ENCODE results near the gene ALKBH8.
"Not testable (repeated sequence)": the region's sequence is repeated elsewhere in the genome, so short reads cannot be mapped to it uniquely, and the experiment has no call there.

The ALKBH8 gene

DNA sequence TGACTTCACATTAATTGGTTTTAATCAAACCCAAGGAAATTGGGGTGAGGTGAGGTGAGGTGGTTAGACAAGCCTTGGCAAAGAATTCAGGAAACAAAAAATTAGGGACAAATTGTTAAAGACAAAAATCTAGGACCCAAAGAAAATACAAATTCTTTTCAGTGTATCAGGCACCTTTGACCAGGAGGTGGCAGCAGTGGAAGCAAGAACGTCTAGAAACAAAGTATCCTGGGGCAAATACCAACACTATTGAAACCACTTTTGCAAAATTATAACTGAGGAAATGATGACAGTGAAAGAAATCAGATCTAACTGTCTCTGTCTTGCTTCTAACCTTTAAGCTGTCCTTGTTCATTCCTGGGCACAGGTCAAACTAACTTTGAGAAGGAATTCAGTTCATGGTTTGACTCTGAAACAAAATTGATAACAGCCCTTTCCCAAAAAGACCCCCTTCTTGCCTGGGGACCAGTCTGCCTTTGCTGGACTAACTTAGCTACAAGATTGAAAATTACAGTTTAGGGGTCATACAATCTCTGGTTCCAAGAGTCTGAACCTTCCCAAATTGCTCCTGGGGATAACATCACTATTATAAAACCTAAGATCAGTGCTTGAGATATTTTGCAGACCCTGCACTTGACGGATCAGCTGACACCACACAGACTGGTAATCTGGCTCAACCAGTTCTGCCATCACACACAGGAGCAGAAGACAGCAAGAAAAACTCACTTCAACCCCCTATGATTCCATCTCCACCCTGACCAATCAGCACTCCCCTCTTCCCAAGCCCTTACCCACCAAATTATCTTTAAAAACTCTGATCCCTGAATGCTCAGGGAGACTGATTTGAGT lies 11.2 kb upstream of the ALKBH8 start:
- DNase-seq (ENCODE audit: low read depth in 2 of 2), result peak in 1 of 2 donors; percentile 19

DNA sequence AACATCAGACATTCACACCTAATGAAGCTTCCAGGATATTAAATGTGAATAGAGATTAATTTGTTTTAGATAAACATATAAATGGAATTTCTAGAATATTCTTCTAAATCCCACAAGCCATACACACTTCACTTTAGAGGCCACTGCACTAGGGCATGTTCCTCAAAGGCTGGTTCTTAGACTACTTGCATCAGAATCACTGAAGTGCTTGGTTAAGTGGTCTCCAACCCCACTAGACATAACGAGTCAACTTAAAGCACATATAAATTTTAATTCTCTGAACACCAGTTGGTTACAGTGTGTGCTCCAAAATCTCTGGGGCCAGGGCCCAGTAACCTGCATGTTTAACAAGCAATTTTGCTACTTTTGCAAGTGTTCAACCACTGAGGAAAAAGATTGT lies 7.9 kb upstream of the ALKBH8 start:
- DNase-seq (ENCODE audit: low read depth in 2 of 2), result no peak

DNA sequence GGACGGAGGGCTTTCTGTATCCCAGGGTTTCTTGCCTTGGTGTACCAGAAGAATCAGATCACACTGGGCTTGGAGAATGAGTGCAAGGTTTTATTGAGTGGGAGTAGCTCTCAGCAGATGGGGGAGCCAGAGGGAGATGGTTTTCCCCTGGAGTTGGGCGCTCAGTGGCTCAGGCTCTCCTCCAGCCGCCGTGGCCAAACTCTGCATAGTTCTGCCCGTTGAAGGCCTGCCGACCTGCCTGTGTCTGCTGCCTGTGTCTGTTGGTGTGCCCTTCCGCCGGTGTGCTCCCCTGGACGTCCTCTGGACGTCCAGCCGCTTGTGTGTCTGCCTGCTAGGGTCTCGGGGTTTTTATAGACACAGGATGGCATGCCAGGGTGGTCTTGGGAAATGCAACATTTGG lies 4.5 kb upstream of the ALKBH8 start:
- DNase-seq (ENCODE audit: low read depth in 2 of 2), result no peak

DNA sequence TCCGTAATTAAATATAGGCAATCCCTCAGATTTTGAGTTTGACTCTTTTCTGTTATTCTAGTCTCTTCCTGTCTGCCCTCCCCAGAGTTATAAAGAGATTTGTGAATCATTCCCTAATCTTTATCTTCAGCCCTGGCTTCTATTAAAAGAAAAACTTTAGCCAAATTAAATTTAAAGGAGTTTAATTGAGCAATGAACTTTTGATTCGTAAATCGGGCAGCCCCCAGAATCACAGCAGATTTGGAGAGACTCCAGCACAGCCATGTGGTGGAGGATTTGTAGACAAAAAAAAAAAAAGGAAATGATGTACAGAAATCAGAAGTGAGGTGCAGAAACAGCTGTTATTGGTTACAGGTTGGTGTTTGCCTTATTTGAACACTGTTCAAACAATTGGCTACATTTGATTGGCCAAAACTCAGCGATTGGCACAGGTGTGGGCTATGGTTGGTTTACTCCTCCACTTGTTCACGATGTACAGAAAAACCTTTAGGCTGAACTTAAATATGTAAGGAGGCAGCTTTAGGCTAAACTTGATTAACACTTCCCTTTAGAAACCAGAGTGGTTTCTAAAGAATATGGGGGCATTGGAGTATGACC lies 2.3 kb upstream of the ALKBH8 start:
- DNase-seq (ENCODE audit: low read depth in 2 of 2), result no peak

DNA sequence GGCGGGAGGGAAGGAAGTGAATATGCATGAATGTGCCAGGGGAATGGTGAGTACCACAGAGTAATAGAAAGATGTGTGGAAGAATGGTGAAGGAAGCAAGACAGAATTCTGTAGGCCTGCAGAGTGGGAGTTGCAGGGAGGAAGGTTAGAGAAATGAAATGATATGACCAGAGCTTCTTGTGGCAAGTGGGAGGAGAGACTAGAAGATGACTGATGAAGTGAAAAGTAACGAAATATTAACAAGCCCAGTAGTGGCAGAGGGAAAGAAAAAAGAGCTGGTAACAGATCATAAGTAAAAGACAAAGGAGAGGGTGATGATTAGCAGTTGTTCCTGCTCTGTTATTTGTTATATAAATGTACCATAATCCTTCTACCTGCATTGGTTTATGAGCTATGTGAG lies 1.0 kb upstream of the ALKBH8 start:
- DNase-seq (ENCODE audit: low read depth in 2 of 2), result no peak

DNA sequence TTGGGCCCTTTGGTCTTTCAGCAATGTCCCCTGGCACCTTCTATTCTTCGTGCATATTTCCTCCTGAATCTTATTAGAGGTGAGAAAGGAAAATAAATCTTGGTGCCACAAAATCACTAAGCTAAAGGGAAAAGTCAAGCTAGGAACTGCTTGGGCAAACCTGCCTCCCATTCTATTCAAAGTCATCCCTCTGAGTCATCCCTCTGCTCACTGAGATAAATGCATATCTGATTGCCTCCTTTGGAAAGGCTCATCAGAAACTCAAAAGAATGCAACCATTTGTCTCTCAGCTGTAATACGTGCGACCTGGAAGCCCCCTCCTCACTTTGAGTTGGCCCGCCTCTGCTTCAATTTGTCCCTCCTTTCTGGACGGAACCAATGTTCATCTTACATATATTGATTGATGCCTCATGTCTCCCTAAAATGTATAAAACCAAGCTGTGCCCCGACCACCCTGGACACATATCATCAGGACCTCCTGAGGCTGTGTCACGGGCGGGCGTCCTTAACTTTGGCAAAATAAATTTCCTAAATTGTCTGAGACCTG lies 493 bp upstream of the ALKBH8 start:
- DNase-seq (ENCODE audit: low read depth in 2 of 2), result not testable (repeated sequence)

DNA sequence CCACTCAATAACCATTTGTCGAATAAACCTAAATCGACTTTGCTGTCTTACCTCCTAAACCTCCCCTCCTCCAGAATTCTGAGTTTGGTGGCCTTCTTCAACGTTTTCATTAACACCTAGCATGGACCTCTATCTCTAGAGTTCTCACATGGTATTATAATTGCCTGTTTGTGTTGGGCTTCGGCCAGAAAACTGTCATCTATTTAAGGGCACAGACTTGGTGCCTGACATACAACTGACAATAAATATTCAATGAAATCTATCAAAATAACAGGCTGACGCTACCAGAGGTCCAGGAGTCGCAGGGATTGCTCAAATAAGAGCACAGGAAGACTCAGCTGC lies 687 bp downstream of the ALKBH8 start:
- no peak for DNase-seq (ENCODE audit: low read depth in 2 of 2)

DNA sequence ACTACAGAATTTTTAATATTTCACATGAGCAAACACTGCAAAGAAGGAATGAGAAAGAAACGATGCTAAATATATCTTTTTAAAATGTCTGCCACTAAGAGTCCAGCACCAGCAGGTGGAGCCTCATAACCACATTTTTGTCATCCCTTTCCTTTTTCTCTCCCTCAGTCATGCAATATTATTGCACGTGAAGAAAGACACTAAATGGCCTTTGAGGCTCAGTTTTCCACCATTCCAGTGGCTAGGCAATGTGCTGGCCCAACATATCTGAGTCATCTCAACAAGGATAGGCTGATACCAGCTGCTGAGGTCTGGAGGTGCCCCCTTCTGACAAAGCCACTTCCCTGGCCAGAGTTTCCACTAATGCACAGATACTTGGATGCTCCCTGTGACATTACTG lies 1.8 kb downstream of the ALKBH8 start:
- peak in 1 of 2 donors; percentile 9 for DNase-seq (ENCODE audit: low read depth in 2 of 2)

DNA sequence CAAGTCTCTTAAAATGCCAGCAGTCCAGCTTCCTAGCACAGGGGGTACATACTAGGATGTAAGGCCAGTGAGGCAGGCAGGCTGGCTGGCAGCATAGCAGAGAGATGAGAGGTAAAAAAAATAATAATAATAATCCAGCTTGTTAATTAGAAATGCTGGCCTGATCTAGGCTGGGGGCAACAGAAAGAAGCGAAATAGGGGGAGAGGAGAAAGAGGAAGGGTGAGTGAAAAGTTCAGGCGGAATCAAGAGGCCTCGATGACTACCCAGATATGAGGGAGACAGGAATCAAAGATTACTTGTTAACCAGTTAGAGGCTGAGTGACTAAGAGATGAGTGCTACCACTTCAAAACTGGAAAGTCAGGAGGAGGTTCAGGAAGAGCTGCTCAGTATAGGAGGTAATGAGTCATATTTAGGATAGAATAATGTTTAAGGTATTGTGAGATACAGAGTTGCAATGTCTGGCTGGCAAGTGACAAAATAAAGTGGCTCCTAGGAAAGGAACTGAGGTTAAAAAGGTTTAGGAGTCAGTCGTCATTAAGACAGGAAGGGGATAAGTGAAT lies 2.8 kb downstream of the ALKBH8 start:
- no peak for DNase-seq (ENCODE audit: low read depth in 2 of 2)

DNA sequence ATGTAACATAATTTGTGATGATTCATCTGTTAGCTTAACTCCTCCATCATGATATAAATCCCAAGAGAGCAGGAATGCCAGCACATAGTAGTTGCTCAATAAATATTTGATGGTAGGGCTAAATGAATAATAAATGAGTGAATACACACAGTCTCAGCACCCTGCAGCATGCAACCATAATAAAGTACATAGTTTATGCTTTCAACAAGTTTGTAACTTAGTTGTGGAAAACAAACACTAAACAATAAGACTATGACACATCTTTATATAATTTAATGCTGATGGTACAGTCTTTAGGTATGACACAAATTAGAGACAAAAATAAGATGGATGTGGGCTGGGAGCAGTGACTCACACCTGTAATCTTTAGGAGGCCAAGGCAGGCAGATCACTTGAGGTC lies 3.8 kb downstream of the ALKBH8 start:
- no peak for DNase-seq (ENCODE audit: low read depth in 2 of 2)

DNA sequence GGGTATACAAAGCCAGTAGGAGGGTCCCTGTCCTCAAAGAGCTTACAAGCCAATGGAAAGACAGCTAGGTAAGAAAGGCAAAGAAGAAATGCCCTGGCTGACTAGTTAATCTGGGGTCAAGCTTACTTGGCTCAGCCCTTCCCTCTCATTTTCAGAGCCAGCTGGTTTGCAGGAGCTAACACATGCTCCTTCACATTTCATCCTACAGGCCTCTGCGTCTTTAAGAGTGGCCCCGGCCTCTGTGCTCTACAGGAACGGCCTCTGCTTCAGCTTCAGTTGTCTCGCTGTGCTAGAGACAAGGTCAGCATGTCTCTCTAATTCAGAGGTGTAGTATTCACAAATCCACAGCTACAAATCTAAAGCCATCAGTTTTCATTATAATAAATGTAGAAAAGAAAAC lies 15.2 kb downstream of the ALKBH8 start:
- no peak for DNase-seq (ENCODE audit: low read depth in 2 of 2)

DNA sequence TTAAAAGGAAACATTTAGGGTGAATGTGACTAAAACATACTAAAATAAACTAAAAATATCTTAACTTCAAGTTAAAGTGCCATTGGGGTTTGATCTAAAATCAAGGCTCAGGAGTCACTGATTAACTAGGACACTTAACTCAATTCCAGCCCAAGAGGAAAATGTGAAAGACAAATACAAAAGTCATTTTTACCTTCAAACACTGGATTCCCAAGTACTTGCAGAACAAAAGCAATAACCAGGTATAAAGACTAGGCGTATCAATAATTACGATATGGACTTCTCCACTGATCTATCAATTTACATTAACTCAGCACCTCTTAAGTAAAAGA lies 15.6 kb downstream of the ALKBH8 start:
- DNase-seq (ENCODE audit: low read depth in 2 of 2), result no peak

DNA sequence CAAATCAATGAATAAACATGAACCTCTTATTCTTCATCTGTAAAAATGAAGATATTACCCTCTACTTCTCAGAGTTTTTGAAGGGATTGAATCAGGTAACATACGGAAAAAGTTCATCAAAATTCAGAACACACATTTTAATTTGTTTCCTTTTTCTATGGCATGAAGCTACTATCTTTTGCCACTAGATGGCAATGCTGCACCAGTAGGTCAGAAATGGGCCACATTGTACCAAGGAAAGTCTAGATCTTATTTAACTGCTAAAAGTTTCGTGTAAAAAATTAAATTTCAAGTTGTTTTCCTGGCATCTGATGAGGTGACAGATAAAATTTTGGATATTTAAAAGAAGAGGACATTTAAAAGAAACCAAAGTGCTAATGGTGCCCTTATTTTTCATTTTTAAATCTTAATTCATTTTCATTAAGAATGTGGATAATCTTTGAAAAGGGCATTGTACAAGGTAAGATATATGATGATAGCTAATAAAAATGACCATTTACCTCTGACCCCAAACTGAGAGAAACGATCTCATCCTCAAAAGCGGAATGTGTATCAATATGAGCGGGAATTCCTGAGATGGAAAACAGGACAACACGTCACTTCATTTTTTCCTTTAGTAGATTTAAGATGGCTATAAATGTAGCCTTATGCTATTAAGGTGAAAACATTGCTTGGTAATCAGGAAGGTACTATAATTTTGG lies 16.1 kb downstream of the ALKBH8 start:
- DNase-seq (ENCODE audit: low read depth in 2 of 2), result no peak

DNA sequence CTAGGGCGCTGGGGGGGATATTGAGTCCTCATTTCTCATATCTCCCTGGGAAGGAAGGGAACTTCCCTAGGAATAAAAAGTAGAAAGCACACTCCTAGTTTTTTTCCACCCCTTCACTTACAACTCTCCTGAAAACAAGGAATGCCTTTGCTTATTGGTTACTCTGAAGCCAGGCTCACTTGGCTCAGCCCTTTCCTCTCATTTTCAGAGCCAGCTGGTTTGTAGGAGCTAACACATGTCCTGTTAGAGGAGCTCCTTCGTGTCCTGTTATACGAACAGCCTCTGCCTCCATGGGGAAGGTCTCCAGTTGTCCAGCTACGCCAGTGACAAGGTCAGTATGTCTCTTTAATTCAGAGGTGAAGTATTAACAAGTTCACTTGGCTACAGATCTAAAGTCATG lies 17.6 kb downstream of the ALKBH8 start:
- DNase-seq (ENCODE audit: low read depth in 2 of 2), result no peak

DNA sequence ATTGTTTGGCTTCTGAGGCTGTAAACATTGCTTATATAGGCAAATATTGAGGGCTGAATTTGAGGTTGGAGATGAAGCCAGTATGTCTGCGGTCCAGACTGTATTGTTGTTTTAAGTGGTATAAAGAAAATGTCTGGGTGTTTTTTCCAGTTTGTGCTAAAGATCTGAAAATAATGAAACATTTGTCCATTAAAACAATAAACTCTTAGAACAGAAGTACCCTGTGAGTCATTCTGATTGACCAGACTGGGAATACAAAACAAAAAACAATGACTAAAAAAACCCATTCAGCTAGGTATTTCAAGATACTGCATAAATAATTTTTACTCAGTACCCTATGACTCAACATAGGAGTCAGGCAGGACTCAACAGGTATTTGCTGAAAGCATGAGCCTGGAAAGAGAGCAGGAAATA lies 20.4 kb downstream of the ALKBH8 start:
- no peak for DNase-seq (ENCODE audit: low read depth in 2 of 2)

DNA sequence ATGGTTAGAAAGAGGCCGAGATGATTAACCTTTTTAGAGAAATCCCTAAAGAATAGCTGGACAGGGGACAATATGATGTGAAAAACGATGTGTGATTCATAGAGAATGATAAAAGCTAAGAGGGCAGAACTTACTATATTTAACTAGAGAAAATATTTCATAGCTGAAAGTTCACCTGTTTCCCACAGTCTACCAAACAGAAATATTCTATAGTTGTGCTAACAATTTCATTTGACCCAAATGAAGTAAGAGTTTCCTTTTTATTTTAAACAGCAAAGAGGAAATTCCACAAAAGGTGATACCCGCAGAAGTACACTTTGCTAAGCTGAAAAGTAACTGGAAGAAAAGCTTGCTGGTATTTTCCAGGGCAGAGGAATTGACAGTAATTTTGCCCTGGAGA lies 26.7 kb downstream of the ALKBH8 start:
- no peak for DNase-seq (ENCODE audit: low read depth in 2 of 2)

DNA sequence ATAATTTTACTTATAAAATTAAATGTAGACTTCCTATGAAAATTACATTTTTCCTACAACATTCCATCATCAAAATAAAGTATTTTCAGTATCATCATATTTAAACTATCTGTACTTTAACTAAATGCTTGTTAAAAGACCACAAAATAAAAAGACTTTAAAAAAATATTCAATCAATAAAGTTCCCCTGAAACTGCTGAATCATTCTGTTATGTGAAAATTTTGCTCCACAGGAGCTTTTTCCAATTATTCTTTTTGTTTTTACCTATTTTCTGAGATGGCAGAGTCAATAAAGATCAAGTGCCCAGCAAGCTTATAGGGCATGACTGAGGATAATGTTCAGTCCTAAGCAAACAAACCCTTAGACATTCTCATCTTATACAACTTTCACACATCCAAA lies 27.3 kb downstream of the ALKBH8 start:
- DNase-seq (ENCODE audit: low read depth in 2 of 2), result no peak

DNA sequence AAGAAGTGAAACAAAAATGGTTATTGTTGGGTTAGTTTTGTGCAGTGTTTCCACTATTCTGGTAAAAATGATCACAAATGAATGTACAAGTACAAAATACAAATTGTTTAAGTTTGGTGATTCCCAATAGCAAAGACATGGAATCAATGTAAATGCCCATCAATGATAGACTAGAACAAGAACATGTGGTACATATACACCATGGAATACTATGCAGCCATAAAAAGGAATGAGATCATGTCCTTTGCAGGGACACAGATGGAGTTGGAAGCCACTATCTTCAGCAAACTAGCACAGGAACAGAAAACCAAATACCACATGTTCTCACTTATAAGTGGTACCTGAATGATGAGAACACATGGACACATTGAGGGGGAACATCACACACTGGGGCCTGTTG lies 28.4 kb downstream of the ALKBH8 start:
- not testable (repeated sequence) for DNase-seq (ENCODE audit: low read depth in 2 of 2)

DNA sequence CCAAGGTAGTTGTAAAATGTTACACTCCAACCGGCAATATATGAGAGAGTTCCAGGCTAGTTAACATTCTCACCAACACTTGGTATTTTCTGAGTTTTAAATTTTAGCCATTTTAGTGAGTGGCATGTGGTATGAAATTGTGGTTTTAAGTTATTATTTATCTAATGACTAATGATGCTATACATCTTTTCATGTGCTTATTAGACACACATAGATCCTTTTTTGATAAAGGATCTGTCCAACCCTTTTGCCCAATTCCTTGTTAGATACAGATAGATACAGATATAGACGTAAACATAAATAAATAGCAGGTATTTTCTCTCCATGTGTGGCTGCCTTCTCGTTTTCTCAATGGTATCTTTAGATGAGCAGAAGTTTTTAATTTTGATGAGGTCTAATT lies 39.3 kb downstream of the ALKBH8 start:
- no peak for DNase-seq (ENCODE audit: low read depth in 2 of 2)

DNA sequence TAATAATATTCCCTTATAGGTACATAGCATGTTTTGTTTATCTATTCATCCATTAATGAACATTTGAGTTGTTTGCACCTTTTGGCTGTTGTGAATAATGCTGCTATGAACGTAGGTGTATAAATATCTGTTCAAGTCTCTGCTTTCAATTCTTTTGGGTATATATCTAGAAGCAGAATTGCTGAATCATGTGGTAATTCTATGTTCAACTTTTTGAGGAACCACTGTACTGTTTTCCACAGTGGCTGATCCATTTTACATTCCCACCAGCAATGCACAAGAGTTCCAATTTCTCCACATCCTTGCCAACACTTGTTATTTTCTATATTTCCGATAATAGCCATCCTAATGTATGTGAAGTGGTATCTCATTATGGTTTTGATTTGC lies 56.7 kb downstream of the ALKBH8 start:
- no peak for DNase-seq (ENCODE audit: low read depth in 2 of 2)

DNA sequence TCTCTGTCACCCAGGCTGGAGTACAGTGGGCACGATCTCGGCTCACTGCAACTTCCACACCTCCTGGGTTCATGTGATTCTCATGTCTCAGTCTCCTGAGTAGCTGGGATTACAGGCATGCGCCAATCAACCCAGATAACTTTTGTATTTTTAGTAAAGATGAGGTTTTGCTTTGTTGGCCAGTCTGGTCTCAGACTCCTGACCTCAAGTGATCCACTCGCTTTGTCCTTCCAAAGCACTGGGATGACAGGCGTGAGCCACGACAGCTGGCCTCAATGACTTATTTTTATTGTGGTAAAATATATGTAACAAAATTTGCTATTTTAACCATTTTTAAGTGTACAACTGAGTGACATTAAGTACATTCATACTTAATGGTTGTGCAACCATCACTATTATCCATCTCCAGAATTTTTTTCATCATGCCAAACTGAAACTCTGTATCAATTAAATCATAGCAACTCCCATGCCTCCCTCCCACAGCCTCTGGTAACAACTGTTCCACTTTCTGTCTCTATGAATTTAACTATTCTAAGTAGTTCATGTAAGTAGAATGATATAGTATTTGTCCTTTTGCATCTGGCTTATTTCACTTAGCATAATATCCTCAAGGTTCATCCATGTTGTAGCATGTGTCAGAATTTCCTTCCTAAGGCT lies 57.2 kb downstream of the ALKBH8 start:
- DNase-seq (ENCODE audit: low read depth in 2 of 2), result no peak

DNA sequence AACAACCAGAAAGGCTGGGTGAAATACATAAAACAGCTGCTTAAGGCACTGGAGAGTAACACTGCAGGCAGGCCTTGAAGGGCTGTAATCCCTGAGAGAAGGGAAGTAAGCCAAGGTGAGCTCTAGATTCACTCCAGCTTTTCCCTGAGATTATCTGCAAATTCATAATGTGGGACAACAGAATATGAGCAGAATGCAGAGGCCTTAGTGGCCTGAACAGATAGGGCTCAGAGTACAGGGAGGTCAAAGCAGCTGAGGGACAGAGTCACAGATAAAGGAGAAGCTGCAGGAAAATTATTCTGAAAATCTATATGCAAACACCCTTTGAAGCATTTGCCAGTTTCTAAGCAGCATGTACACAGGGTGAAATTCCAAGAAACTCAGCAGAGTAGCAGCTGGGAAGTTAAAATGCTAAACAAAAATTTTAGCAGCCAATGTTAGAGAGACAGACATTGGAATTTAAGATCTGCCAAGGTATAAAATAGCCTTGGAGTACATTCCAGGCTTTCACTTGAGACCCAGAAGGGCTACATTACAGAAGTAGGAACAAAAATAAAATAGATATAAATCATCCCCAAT lies 59.8 kb downstream of the ALKBH8 start:
- no peak for DNase-seq (ENCODE audit: low read depth in 2 of 2)

Data from activated CD8-positive, alpha-beta memory T cell treated with anti-CD3 and anti-CD28 coated beads for 4 hours (primary cell).